Mucosa of stomach (tissue), 1 donor: ENCODE measurements around the gene MEPCE.
"Not testable (repeated sequence)": the region's sequence is repeated elsewhere in the genome, so short reads cannot be mapped to it uniquely, and the experiment has no call there.

Source experiments
- H3K27me3 ChIP-seq: one replicate; pipeline ENCODE4 v1.7.0; 2013; ENCODE audit warnings: mild to moderate bottlenecking, low read length; ENCODE audit not compliant: control insufficient read depth, insufficient read depth
- H3K36me3 ChIP-seq: one replicate; pipeline ENCODE4 v1.7.0; 2013; ENCODE audit warnings: low read length; ENCODE audit not compliant: control insufficient read depth, insufficient read depth
- H3K4me1 ChIP-seq: one replicate; pipeline ENCODE4 v1.7.0; 2013; ENCODE audit warnings: mild to moderate bottlenecking, low read length; ENCODE audit not compliant: control insufficient read depth, insufficient read depth
- H3K4me3 ChIP-seq: one replicate; pipeline ENCODE4 v1.7.0; 2013; ENCODE audit warnings: low read length
- H3K9ac ChIP-seq: one replicate; pipeline ENCODE4 v1.7.0; 2013; ENCODE audit warnings: mild to moderate bottlenecking, low read length, moderate library complexity
- H3K9me3 ChIP-seq: one replicate; pipeline ENCODE4 v1.7.0; 2013; ENCODE audit warnings: mild to moderate bottlenecking, low read length, moderate library complexity; ENCODE audit not compliant: control insufficient read depth
- donor health status: Pancreatic carcinoma.

MEPCE gene

GRCh38 chr7:100432053-100432452 lies 2.4 kb downstream of the MEPCE start:
- Histone ChIP-seq H3K4me3 (no peak overlapping the region), H3K9ac (peak overlapping the region; percentile 13), H3K27me3 (no peaks in the 10 kb centered on the region), H3K36me3 (peaks cover 6% of the 10 kb centered on the region), H3K4me1 (peaks cover 38% of the 10 kb centered on the region), H3K9me3 (no peaks in the 10 kb centered on the region)

- Histone ChIP-seq H3K9ac (no peak overlapping the region), H3K9me3 (no peaks in the 10 kb centered on the region), H3K4me3 (no peak overlapping the region), H3K4me1 (peaks cover 37% of the 10 kb centered on the region), H3K36me3 (peaks cover 6% of the 10 kb centered on the region), H3K27me3 (no peaks in the 10 kb centered on the region)
Measured at GRCh38 chr7:100432621-100433275, 3.1 kb downstream of the MEPCE start.

GRCh38 chr7:100433276-100433591 lies 3.6 kb downstream of the MEPCE start:
- H3K27me3 ChIP-seq, result no peaks in the 10 kb centered on the region
- no peak overlapping the region for H3K9ac ChIP-seq
- no peak overlapping the region for H3K4me3 ChIP-seq
- H3K9me3 ChIP-seq, result no peaks in the 10 kb centered on the region
- peaks cover 33% of the 10 kb centered on the region for H3K4me1 ChIP-seq
- H3K36me3 ChIP-seq, result peaks cover 6% of the 10 kb centered on the region

- Histone ChIP-seq H3K36me3 (peaks cover 6% of the 10 kb centered on the region), H3K4me1 (peaks cover 33% of the 10 kb centered on the region), H3K9me3 (no peaks in the 10 kb centered on the region), H3K9ac (no peak overlapping the region), H3K27me3 (no peaks in the 10 kb centered on the region), H3K4me3 (no peak overlapping the region)
Measured at GRCh38 chr7:100433592-100434296, 4.1 kb downstream of the MEPCE start.

GRCh38 chr7:100434297-100435144 lies 4.9 kb downstream of the MEPCE start:
- Histone ChIP-seq H3K9ac (peak overlapping the region; percentile 87), H3K4me3 (no peak overlapping the region), H3K27me3 (no peaks in the 10 kb centered on the region), H3K4me1 (peaks cover 33% of the 10 kb centered on the region), H3K9me3 (no peaks in the 10 kb centered on the region), H3K36me3 (peaks cover 6% of the 10 kb centered on the region)

- H3K9me3 ChIP-seq, result no peaks in the 10 kb centered on the region
- no peaks in the 10 kb centered on the region for H3K27me3 ChIP-seq
- H3K9ac ChIP-seq, result peak overlapping the region; percentile 87
- H3K4me3 ChIP-seq, result peak overlapping the region; percentile 50
- H3K4me1 ChIP-seq, result peaks cover 29% of the 10 kb centered on the region
- peaks cover 6% of the 10 kb centered on the region for H3K36me3 ChIP-seq
Measured at GRCh38 chr7:100435401-100436304, 6.0 kb downstream of the MEPCE start.

GRCh38 chr7:100437150-100438100 lies 7.8 kb downstream of the MEPCE start:
- Histone ChIP-seq H3K9ac (no peak overlapping the region), H3K4me1 (peaks cover 17% of the 10 kb centered on the region), H3K27me3 (no peaks in the 10 kb centered on the region), H3K9me3 (no peaks in the 10 kb centered on the region), H3K36me3 (peaks cover 6% of the 10 kb centered on the region), H3K4me3 (peak overlapping the region; percentile 50)

- Histone ChIP-seq H3K9ac (no peak overlapping the region), H3K36me3 (peaks cover 6% of the 10 kb centered on the region), H3K4me3 (no peak overlapping the region), H3K9me3 (no peaks in the 10 kb centered on the region), H3K4me1 (peaks cover 17% of the 10 kb centered on the region), H3K27me3 (no peaks in the 10 kb centered on the region)
Measured at GRCh38 chr7:100438172-100438571, 8.5 kb downstream of the MEPCE start.

GRCh38 chr7:100438731-100439130 lies 9.1 kb downstream of the MEPCE start:
- not testable (repeated sequence) for H3K9me3 ChIP-seq, H3K4me3 ChIP-seq, H3K36me3 ChIP-seq, H3K9ac ChIP-seq, H3K27me3 ChIP-seq
- peaks cover 17% of the 10 kb centered on the region for H3K4me1 ChIP-seq

GRCh38 chr7:100439244-100439643 lies 9.6 kb downstream of the MEPCE start:
- peaks cover 17% of the 10 kb centered on the region for H3K4me1 ChIP-seq
- H3K9ac ChIP-seq, H3K27me3 ChIP-seq, H3K36me3 ChIP-seq, H3K9me3 ChIP-seq, H3K4me3 ChIP-seq: not testable (repeated sequence)
